Thoracic aorta (tissue), 2 donors: ENCODE measurements around the gene CFAP44. TPM values are rescaled to one million over a fixed set of nuclear protein-coding genes. Genes with fewer than 3 reads are reported as not detected.

ENCODE experiments used
- ATAC-seq: fragments of 150-250 bp; one replicate; pipeline ENCODE4 v1.8.0; 2017; ENCODE audit warnings: low read depth; ENCODE audit not compliant: insufficient number of reproducible peaks, low FRiP score
- DNase-seq: peaks from one replicate; pipeline ENCODE4 v3.0.0-alpha.2; 2020; ENCODE audit warnings: low spot score
- H3K27ac ChIP-seq, 2 donors: fragments of 200-600 bp; sonication (generic); 1 replicate in 1 of 2; 2 replicates in 1 of 2; pipeline ENCODE4 v1.5.1; 2016; ENCODE audit warnings: mild to moderate bottlenecking in 2 of 2, moderate library complexity in 2 of 2
- H3K27me3 ChIP-seq: fragments of 200-600 bp; sonication (generic); replicated peaks from 2 replicates; pipeline ENCODE4 v1.6.0; 2016; ENCODE audit warnings: mild to moderate bottlenecking; ENCODE audit not compliant: insufficient read depth
- H3K36me3 ChIP-seq: fragments of 200-600 bp; sonication (generic); one replicate; pipeline ENCODE4 v1.5.1; 2016
- H3K4me1 ChIP-seq, 2 donors: fragments of 200-600 bp; sonication (generic); 1 replicate in 1 of 2; 2 replicates in 1 of 2; pipeline versions ENCODE4 v1.5.1 to v1.6.0; 2016; ENCODE audit warnings: low read depth in 2 of 2, mild to moderate bottlenecking in 1 of 2; ENCODE audit not compliant: control insufficient read depth in 1 of 2
- H3K4me3 ChIP-seq: fragments of 200-600 bp; sonication (generic); 2 replicates; pipeline ENCODE4 v1.5.1; 2016; ENCODE audit warnings: mild to moderate bottlenecking
- H3K9me3 ChIP-seq: fragments of 200-600 bp; sonication (generic); 2 replicates; pipeline ENCODE4 v1.5.1; 2016
- CTCF ChIP-seq: fragments of 200-600 bp; sonication (generic); IDR thresholded peaks from one replicate; pipeline ENCODE4 v1.5.1; 2019; ENCODE audit warnings: antibody characterized with exemption
- total RNA-seq, 2 donors: library from RNA; depleted of rRNA; stranded (reverse); fragments of >200 nt; gene quantifications; one replicate each; pipeline versions ENCODE4 v1.1.0 to v1.2.3, GENCODE V29; 2016

CFAP44 gene
- total RNA-seq, 2 donors from 2014 or later: 7.3 to 9.9 TPM

GRCh38 chr3:113455446-113455845, 14.2 kb upstream of the CFAP44 start:
- DNase-seq: no peak

GRCh38 chr3:113454630-113455029, 13.3 kb upstream of the CFAP44 start:
- H3K36me3 ChIP-seq: no peaks in the 10 kb centered on the region
- H3K4me1 ChIP-seq: no peaks in the 10 kb centered on the region

More at GRCh38 chr3:113455446-113455845, 14.2 kb upstream of the CFAP44 start:
- no peak for ATAC-seq
- Histone ChIP-seq H3K27me3 (no peaks in the 10 kb centered on the region), H3K36me3 (no peaks in the 10 kb centered on the region), H3K4me3 (no peak overlapping the region), H3K4me1 (no peaks in the 10 kb centered on the region), H3K27ac (no peak overlapping the region), H3K9me3 (no peaks in the 10 kb centered on the region)
- TF ChIP-seq CTCF: no peak

GRCh38 chr3:113454057-113454456, 12.8 kb upstream of the CFAP44 start:
- no peak for DNase-seq
- H3K4me1 ChIP-seq: no peaks in the 10 kb centered on the region
- no peak overlapping the region for H3K4me3 ChIP-seq
- no peaks in the 10 kb centered on the region for H3K27me3 ChIP-seq
- no peaks in the 10 kb centered on the region for H3K9me3 ChIP-seq
- no peaks in the 10 kb centered on the region for H3K36me3 ChIP-seq
- ATAC-seq: no peak
- no peak for TF ChIP-seq CTCF
- H3K27ac ChIP-seq: no peak overlapping the region

More at GRCh38 chr3:113454630-113455029, 13.3 kb upstream of the CFAP44 start:
- H3K27me3 ChIP-seq: no peaks in the 10 kb centered on the region
- TF ChIP-seq CTCF: no peak
- DNase-seq (no peak), ATAC-seq (no peak)
- H3K4me3 ChIP-seq: no peak overlapping the region
- no peak overlapping the region for H3K27ac ChIP-seq
- H3K9me3 ChIP-seq: no peaks in the 10 kb centered on the region

- ATAC-seq (no peak), DNase-seq (no peak)
- no peaks in the 10 kb centered on the region for H3K27me3 ChIP-seq
- no peak overlapping the region for H3K27ac ChIP-seq
- H3K36me3 ChIP-seq: no peaks in the 10 kb centered on the region
- no peaks in the 10 kb centered on the region for H3K4me1 ChIP-seq
- no peak for TF ChIP-seq CTCF
- H3K4me3 ChIP-seq: no peak overlapping the region
- H3K9me3 ChIP-seq: no peaks in the 10 kb centered on the region
Measured at GRCh38 chr3:113450911-113451310, 9.6 kb upstream of the CFAP44 start.

- ATAC-seq (no peak), DNase-seq (no peak)
- H3K4me3 ChIP-seq: no peak overlapping the region
- H3K36me3 ChIP-seq: no peaks in the 10 kb centered on the region
- H3K27me3 ChIP-seq: no peaks in the 10 kb centered on the region
- H3K27ac ChIP-seq: no peak overlapping the region
- H3K9me3 ChIP-seq: no peaks in the 10 kb centered on the region
- TF ChIP-seq CTCF: no peak
- no peaks in the 10 kb centered on the region for H3K4me1 ChIP-seq
Measured at GRCh38 chr3:113439606-113440005, 1.7 kb downstream of the CFAP44 start.
